HEK293T (cell line): ENCODE data around the gene FGFBP3.

ENCODE experiments used
- CTCF ChIA-PET: fragments of 350-600 bp; formaldehyde crosslinking; extraction: SDS; loops from one replicate; lab custom pipeline; 2021; ENCODE audit warnings: antibody characterized with exemption, inconsistent platforms; lab: Yijun Ruan, JAX
- POLR2A ChIA-PET: fragments of 350-600 bp; formaldehyde crosslinking; extraction: SDS; loops from one replicate; lab custom pipeline; 2020; ENCODE audit warnings: antibody characterized with exemption, inconsistent platforms; lab: Yijun Ruan, JAX
- DNase-seq: peaks from one replicate; pipeline ENCODE4 v3.0.0; 2012; ENCODE audit warnings: mixed read lengths; ENCODE audit errors: extremely low spot score
- ARNT ChIP-seq: fragments of 450-650 bp; IDR thresholded peaks from 2 replicates; pipeline ENCODE4 v1.6.1; 2017; ENCODE audit warnings: mild to moderate bottlenecking
- BHLHE40 ChIP-seq: fragments of 450-650 bp; IDR thresholded peaks from 2 replicates; pipeline ENCODE4 v1.6.1; 2016; ENCODE audit warnings: mild to moderate bottlenecking, moderate library complexity, borderline replicate concordance
- CTBP1 ChIP-seq: fragments of 450-650 bp; IDR thresholded peaks from 2 replicates; pipeline ENCODE4 v1.6.1; 2016; ENCODE audit warnings: borderline replicate concordance
- ELF4 ChIP-seq: fragments of 450-650 bp; IDR thresholded peaks from 2 replicates; pipeline ENCODE4 v1.6.1; 2017; ENCODE audit warnings: antibody characterized with exemption
- FOXA1 ChIP-seq: fragments of 450-650 bp; IDR thresholded peaks from 2 replicates; pipeline ENCODE4 v1.6.1; 2016; ENCODE audit warnings: mild to moderate bottlenecking
- FOXK2 ChIP-seq: fragments of 450-650 bp; IDR thresholded peaks from 2 replicates; pipeline ENCODE4 v1.6.1; 2016; ENCODE audit warnings: mild to moderate bottlenecking
- FOXM1 ChIP-seq: fragments of 450-650 bp; IDR thresholded peaks from 2 replicates; pipeline ENCODE4 v1.6.1; 2017; ENCODE audit warnings: mild to moderate bottlenecking, borderline replicate concordance
- HDGF ChIP-seq: fragments of 450-650 bp; IDR thresholded peaks from 2 replicates; pipeline ENCODE4 v1.6.1; 2017; ENCODE audit warnings: antibody characterized with exemption, borderline replicate concordance
- L3MBTL2 ChIP-seq: fragments of 450-650 bp; conservative IDR thresholded peaks from 2 replicates; pipeline ENCODE4 v1.6.1; 2016; ENCODE audit warnings: mild to moderate bottlenecking
- LEF1 ChIP-seq: fragments of 450-650 bp; IDR thresholded peaks from 2 replicates; pipeline ENCODE4 v1.6.1; 2017; ENCODE audit warnings: mild to moderate bottlenecking, borderline replicate concordance
- NFRKB ChIP-seq: fragments of 450-650 bp; IDR thresholded peaks from 2 replicates; pipeline ENCODE4 v1.6.1; 2016; ENCODE audit warnings: mild to moderate bottlenecking, moderate library complexity
- PKNOX1 ChIP-seq: fragments of 450-650 bp; IDR thresholded peaks from 2 replicates; pipeline ENCODE4 v1.6.1; 2016
- SP1 ChIP-seq: fragments of 450-650 bp; IDR thresholded peaks from 2 replicates; pipeline ENCODE4 v1.6.1; 2017
- SUZ12 ChIP-seq: fragments of 450-650 bp; IDR thresholded peaks from 2 replicates; pipeline ENCODE4 v1.6.1; 2016; ENCODE audit warnings: mild to moderate bottlenecking
- TARDBP ChIP-seq: fragments of 450-650 bp; IDR thresholded peaks from 2 replicates; pipeline ENCODE4 v1.6.1; 2016
- ZNF384 ChIP-seq: fragments of 450-650 bp; IDR thresholded peaks from 2 replicates; pipeline ENCODE4 v1.6.1; 2016

Gene FGFBP3

GRCh38 chr10:91884536-91884935 lies 24.8 kb downstream of the FGFBP3 start:
- POLR2A ChIA-PET, result interaction anchor here (1.0 to 3.2 kb wide), 6 partner anchors 10 to 86 kb away, joined by 3 to 15 read pairs (median 4); partner anchors contain the start of genes BTAF1, FGFBP3 and TNKS2
- no peak for DNase-seq
- CTCF ChIA-PET, result no interaction called here
- TF ChIP-seq LEF1, result no peak
- TF ChIP-seq SUZ12, result no peak
- TF ChIP-seq BHLHE40, result no peak
- TF ChIP-seq ARNT, result no peak
- TF ChIP-seq SP1, result no peak
- no peak for TF ChIP-seq ELF4
- TF ChIP-seq TARDBP, result no peak
- no peak for TF ChIP-seq PKNOX1
- TF ChIP-seq CTBP1, result no peak
- no peak for TF ChIP-seq NFRKB
- no peak for TF ChIP-seq FOXM1
- TF ChIP-seq ZNF384, result no peak
- no peak for TF ChIP-seq FOXA1

- POLR2A ChIA-PET, result interaction anchor here (0.8 to 3.2 kb wide), 9 partner anchors 9 to 85 kb away, joined by 3 to 15 read pairs (median 3); partner anchors contain the start of genes BTAF1, FGFBP3 and TNKS2
- DNase-seq, result peak; percentile 34
- no peak for TF ChIP-seq BHLHE40
- CTCF ChIA-PET, result no interaction called here
Measured at GRCh38 chr10:91883549-91884444, 25.5 kb downstream of the FGFBP3 start.

GRCh38 chr10:91880310-91880709 lies 29.0 kb downstream of the FGFBP3 start:
- peak; percentile 22 for DNase-seq
- ChIA-PET CTCF (interaction anchor here (0.5 kb wide), 1 partner anchor 16 kb away, joined by 3 read pairs; no protein-coding TSS in a partner anchor), POLR2A (interaction anchor here (1.2 kb wide), 1 partner anchor 44 kb away, joined by 3 read pairs; the partner anchor contains the start of gene BTAF1)
- no peak for TF ChIP-seq BHLHE40
- TF ChIP-seq SUZ12, result no peak
- TF ChIP-seq FOXA1, result no peak
- no peak for TF ChIP-seq SP1
- no peak for TF ChIP-seq LEF1

- TF ChIP-seq NFRKB (no peak), ZNF384 (no peak), FOXM1 (no peak), ELF4 (no peak), BHLHE40 (no peak), SP1 (no peak), L3MBTL2 (no peak), SUZ12 (no peak), CTBP1 (no peak), ARNT (no peak), TARDBP (no peak), FOXA1 (no peak), LEF1 (no peak), HDGF (no peak), FOXK2 (no peak), PKNOX1 (no peak)
- ChIA-PET POLR2A (interaction anchor here (1.2 kb wide), 1 partner anchor 44 kb away, joined by 3 read pairs; the partner anchor contains the start of gene BTAF1), CTCF (interaction anchor here (0.5 kb wide), 1 partner anchor 16 kb away, joined by 3 read pairs; no protein-coding TSS in a partner anchor)
- DNase-seq, result no peak
Measured at GRCh38 chr10:91879515-91880170, 29.6 kb downstream of the FGFBP3 start.

GRCh38 chr10:91875779-91876178 lies 33.5 kb downstream of the FGFBP3 start:
- CTCF ChIA-PET, result no interaction called here
- TF ChIP-seq L3MBTL2, result no peak
- no peak for TF ChIP-seq ELF4
- no peak for TF ChIP-seq FOXM1
- TF ChIP-seq PKNOX1, result no peak
- no peak for TF ChIP-seq BHLHE40
- no peak for TF ChIP-seq SUZ12
- no peak for TF ChIP-seq CTBP1
- no peak for TF ChIP-seq FOXA1
- no peak for TF ChIP-seq NFRKB
- TF ChIP-seq LEF1, result no peak
- no peak for TF ChIP-seq FOXK2
- TF ChIP-seq SP1, result no peak
- TF ChIP-seq ZNF384, result no peak
- no peak for TF ChIP-seq HDGF
- TF ChIP-seq TARDBP, result no peak
- POLR2A ChIA-PET, result no interaction called here

More at GRCh38 chr10:91875779-91876178, 33.5 kb downstream of the FGFBP3 start:
- DNase-seq, result no peak
